Transverse colon (tissue), 4 donors: ENCODE measurements around the gene RINT1.

Source experiments
- CTCF ChIP-seq, 5 experiments: fragments of 200-600 bp in 3 of 5; fragments of 450-650 bp in 2 of 5; sonication (generic) in 3 of 5; IDR thresholded peaks; 1 replicate in 2 of 5; 2 replicates in 3 of 5; pipeline ENCODE4 v1.5.1; 2016 to 2017; ENCODE audit warnings: antibody characterized with exemption in 5 of 5, inconsistent platforms in 3 of 5, mild to moderate bottlenecking in 2 of 5, moderate library complexity in 1 of 5
- EP300 ChIP-seq: sonication (generic); formaldehyde crosslinking; IDR thresholded peaks from one replicate; pipeline ENCODE4 v1.6.1; 2017; ENCODE audit warnings: antibody characterized with exemption, low read depth
- POLR2AphosphoS5 ChIP-seq, 3 donors: sonication (generic); formaldehyde crosslinking; IDR thresholded peaks; one replicate each; pipeline ENCODE4 v1.6.1; 2016; ENCODE audit warnings: antibody characterized with exemption in 3 of 3

GRCh38 chr7:105571891-105572290, 39.9 kb downstream of the RINT1 start:
- TF ChIP-seq POLR2AphosphoS5 (IDR thresholded peaks at IDR 0.05): no peak
- TF ChIP-seq EP300: no peak
- TF ChIP-seq CTCF (IDR thresholded peaks at IDR 0.05): no peak
